ENCODE results near the gene TMEM178B.
"Not testable (repeated sequence)": the region's sequence is repeated elsewhere in the genome, so short reads cannot be mapped to it uniquely, and the experiment has no call there.

TMEM178B gene

GRCh38 chr7:141356161-141356560 is 282.3 kb downstream of the TMEM178B start:
- no peak for DNase-seq (ENCODE audit: low spot score)

GRCh38 chr7:141358386-141358785 is 284.5 kb downstream of the TMEM178B start:
- no peak for DNase-seq (ENCODE audit: low spot score)

GRCh38 chr7:141359262-141359661 is 285.4 kb downstream of the TMEM178B start:
- DNase-seq (ENCODE audit: low spot score) = no peak

- no peak for DNase-seq (ENCODE audit: low spot score)
Measured at GRCh38 chr7:141359740-141360415, 286.0 kb downstream of the TMEM178B start.

- DNase-seq (ENCODE audit: low spot score) = no peak
Measured at GRCh38 chr7:141360416-141360760, 286.5 kb downstream of the TMEM178B start.

GRCh38 chr7:141360803-141361202 is 286.9 kb downstream of the TMEM178B start:
- no peak for DNase-seq (ENCODE audit: low spot score)

- no peak for DNase-seq (ENCODE audit: low spot score)
Measured at GRCh38 chr7:141361479-141361878, 287.6 kb downstream of the TMEM178B start.

- no peak for DNase-seq (ENCODE audit: low spot score)
Measured at GRCh38 chr7:141361960-141362359, 288.1 kb downstream of the TMEM178B start.

- DNase-seq (ENCODE audit: low spot score) = no peak
Measured at GRCh38 chr7:141362580-141363435, 288.9 kb downstream of the TMEM178B start.

- no peak for DNase-seq (ENCODE audit: low spot score)
Measured at GRCh38 chr7:141363748-141364147, 289.9 kb downstream of the TMEM178B start.

- no peak for DNase-seq (ENCODE audit: low spot score)
Measured at GRCh38 chr7:141366091-141366621, 292.3 kb downstream of the TMEM178B start.

- no peak for DNase-seq (ENCODE audit: low spot score)
Measured at GRCh38 chr7:141369422-141369821, 295.6 kb downstream of the TMEM178B start.

GRCh38 chr7:141370178-141370577 is 296.3 kb downstream of the TMEM178B start:
- DNase-seq (ENCODE audit: low spot score) = no peak

GRCh38 chr7:141370650-141371049 is 296.8 kb downstream of the TMEM178B start:
- no peak for DNase-seq (ENCODE audit: low spot score)

GRCh38 chr7:141374425-141374824 is 300.6 kb downstream of the TMEM178B start:
- DNase-seq (ENCODE audit: low spot score) = no peak

GRCh38 chr7:141375442-141375841 is 301.6 kb downstream of the TMEM178B start:
- no peak for DNase-seq (ENCODE audit: low spot score)

GRCh38 chr7:141377906-141378305 is 304.0 kb downstream of the TMEM178B start:
- DNase-seq (ENCODE audit: low spot score) = no peak

- DNase-seq (ENCODE audit: low spot score) = no peak
Measured at GRCh38 chr7:141378405-141378804, 304.5 kb downstream of the TMEM178B start.

GRCh38 chr7:141381794-141382427 is 308.0 kb downstream of the TMEM178B start:
- no peak for DNase-seq (ENCODE audit: low spot score)

- DNase-seq (ENCODE audit: low spot score) = not testable (repeated sequence)
Measured at GRCh38 chr7:141383356-141383755, 309.5 kb downstream of the TMEM178B start.

- no peak for DNase-seq (ENCODE audit: low spot score)
Measured at GRCh38 chr7:141386881-141387280, 313.0 kb downstream of the TMEM178B start.

- DNase-seq (ENCODE audit: low spot score) = no peak
Measured at GRCh38 chr7:141387521-141388217, 313.8 kb downstream of the TMEM178B start.
